ENCODE measurements around the gene SPIB. TPM values are rescaled to one million over a fixed set of nuclear protein-coding genes. Genes with fewer than 3 reads are reported as not detected.

Gene SPIB
- total RNA-seq, 2 donors from 2014 or later = 0.11 to 2.6 TPM

GRCh38 chr19:50393589-50393988, 25.1 kb upstream of the SPIB start:
- no peak overlapping the region for H3K27ac ChIP-seq (ENCODE audit: low read depth, low read length)
- H3K4me3 ChIP-seq (ENCODE audit: low read length) = no peak overlapping the region
- H3K9ac ChIP-seq (ENCODE audit: extremely low read depth, low read length, poor library complexity, severe bottlenecking) = no peak overlapping the region
- H3K4me3 Mint-ChIP-seq = no peak overlapping the region
- H3K4me1 Mint-ChIP-seq = no peaks in the 10 kb centered on the region
- peaks cover 56% of the 10 kb centered on the region for H3K36me3 Mint-ChIP-seq (ENCODE audit: low read depth)
- H3K27me3 ChIP-seq (ENCODE audit: control insufficient read depth, insufficient read depth, low read length, poor library complexity, severe bottlenecking) = no peaks in the 10 kb centered on the region
- H3K27me3 Mint-ChIP-seq (ENCODE audit: insufficient read depth) = no peaks in the 10 kb centered on the region
- no peak for DNase-seq
- WGBS, 2 experiments (ENCODE audit: insufficient coverage in 1 of 2, insufficient read length in 1 of 2) = 89 to 94% methylated on average over 3 to 4 of the region's 4 CpGs
- H3K9me3 ChIP-seq (ENCODE audit: control insufficient read depth, low read length) = peaks cover 15% of the 10 kb centered on the region
- peaks cover 35% of the 10 kb centered on the region for H3K36me3 ChIP-seq (ENCODE audit: control insufficient read depth, insufficient read depth, low read length)
- no peaks in the 10 kb centered on the region for H3K4me1 ChIP-seq (ENCODE audit: control insufficient read depth, insufficient read depth, low read length)
- no peak overlapping the region for H3K27ac Mint-ChIP-seq
- H3K9me3 Mint-ChIP-seq = peaks cover 32% of the 10 kb centered on the region
- TF ChIP-seq CTCF (conservative IDR thresholded peaks at IDR 0.05) = no peak

GRCh38 chr19:50394017-50394416, 24.7 kb upstream of the SPIB start:
- Histone ChIP-seq H3K4me3 (ENCODE audit: low read length) (no peak overlapping the region), H3K27me3 (ENCODE audit: control insufficient read depth, insufficient read depth, low read length, poor library complexity, severe bottlenecking) (no peaks in the 10 kb centered on the region), H3K27ac (ENCODE audit: low read depth, low read length) (no peak overlapping the region), H3K9me3 (ENCODE audit: control insufficient read depth, low read length) (peaks cover 15% of the 10 kb centered on the region), H3K4me1 (ENCODE audit: control insufficient read depth, insufficient read depth, low read length) (no peaks in the 10 kb centered on the region), H3K9ac (ENCODE audit: extremely low read depth, low read length, poor library complexity, severe bottlenecking) (no peak overlapping the region), H3K36me3 (ENCODE audit: control insufficient read depth, insufficient read depth, low read length) (peaks cover 33% of the 10 kb centered on the region)
- WGBS, 2 experiments (ENCODE audit: insufficient coverage in 1 of 2, insufficient read length in 1 of 2) = 94 to 95% methylated on average over 6 to 9 of the region's 9 CpGs
- peaks cover 58% of the 10 kb centered on the region for H3K36me3 Mint-ChIP-seq (ENCODE audit: low read depth)
- no peak overlapping the region for H3K4me3 Mint-ChIP-seq
- H3K4me1 Mint-ChIP-seq = no peaks in the 10 kb centered on the region
- TF ChIP-seq CTCF (conservative IDR thresholded peaks at IDR 0.05) = no peak
- H3K27me3 Mint-ChIP-seq (ENCODE audit: insufficient read depth) = no peaks in the 10 kb centered on the region
- peaks cover 32% of the 10 kb centered on the region for H3K9me3 Mint-ChIP-seq
- DNase-seq = no peak
- H3K27ac Mint-ChIP-seq = no peak overlapping the region

GRCh38 chr19:50398675-50399367, 19.9 kb upstream of the SPIB start:
- Histone ChIP-seq H3K9ac (ENCODE audit: extremely low read depth, low read length, poor library complexity, severe bottlenecking) (no peak overlapping the region), H3K4me1 (ENCODE audit: control insufficient read depth, insufficient read depth, low read length) (no peaks in the 10 kb centered on the region), H3K36me3 (ENCODE audit: control insufficient read depth, insufficient read depth, low read length) (peaks cover 15% of the 10 kb centered on the region), H3K27ac (ENCODE audit: low read depth, low read length) (no peak overlapping the region), H3K9me3 (ENCODE audit: control insufficient read depth, low read length) (no peaks in the 10 kb centered on the region), H3K27me3 (ENCODE audit: control insufficient read depth, insufficient read depth, low read length, poor library complexity, severe bottlenecking) (no peaks in the 10 kb centered on the region), H3K4me3 (ENCODE audit: low read length) (no peak overlapping the region)
- no peaks in the 10 kb centered on the region for H3K4me1 Mint-ChIP-seq
- H3K9me3 Mint-ChIP-seq = peaks cover under 1% of the 10 kb centered on the region
- H3K4me3 Mint-ChIP-seq = no peak overlapping the region
- no peak for TF ChIP-seq CTCF (conservative IDR thresholded peaks at IDR 0.05)
- H3K27me3 Mint-ChIP-seq (ENCODE audit: insufficient read depth) = no peaks in the 10 kb centered on the region
- 92 to 97% methylated on average over 9 to 13 of the region's 13 CpGs for WGBS, 2 experiments (ENCODE audit: insufficient coverage in 1 of 2, insufficient read length in 1 of 2)
- H3K36me3 Mint-ChIP-seq (ENCODE audit: low read depth) = peaks cover 36% of the 10 kb centered on the region
- no peak for DNase-seq
- no peak overlapping the region for H3K27ac Mint-ChIP-seq
